ENCODE measurements around the gene SLC7A8. TPM values are rescaled to one million over a fixed set of nuclear protein-coding genes. Genes with fewer than 3 reads are reported as not detected.
"Not testable (repeated sequence)": the region's sequence is repeated elsewhere in the genome, so short reads cannot be mapped to it uniquely, and the experiment has no call there.

Gene SLC7A8
- total RNA-seq, 4 donors from 2014 or later: 45.2 to 67.7 (median 53.2) TPM

- Histone ChIP-seq H3K27me3 (peaks cover 34% of the 10 kb centered on the region), H3K4me1 (peaks cover 3% of the 10 kb centered on the region), H3K4me3 (no peak overlapping the region), H3K36me3 (no peaks in the 10 kb centered on the region), H3K9me3 (no peaks in the 10 kb centered on the region), H3K27ac (no peak overlapping the region)
- 73% methylated on average over 8 of the region's 10 CpGs for WGBS
- no peak for DNase-seq (ENCODE audit: low spot score in 2 of 2)
- TF ChIP-seq EP300 (IDR thresholded peaks at IDR 0.05): no peak
- TF ChIP-seq CTCF (IDR thresholded peaks at IDR 0.05): no peak
- TF ChIP-seq POLR2AphosphoS5 (IDR thresholded peaks at IDR 0.05): no peak
- TF ChIP-seq POLR2A (IDR thresholded peaks at IDR 0.05): no peak
Observed at GRCh38 chr14:23113431-23114119, 69.9 kb downstream of the SLC7A8 start.

- H3K4me1 ChIP-seq: peaks cover 3% of the 10 kb centered on the region
- H3K9me3 ChIP-seq: no peaks in the 10 kb centered on the region
- H3K4me3 ChIP-seq: no peak overlapping the region
- no peak overlapping the region for H3K27ac ChIP-seq
- TF ChIP-seq POLR2A (IDR thresholded peaks at IDR 0.05) (no peak), EP300 (IDR thresholded peaks at IDR 0.05) (no peak), POLR2AphosphoS5 (IDR thresholded peaks at IDR 0.05) (no peak), CTCF (IDR thresholded peaks at IDR 0.05) (no peak)
- peak in 1 of 2 donors; percentile 76 for DNase-seq (ENCODE audit: low spot score in 2 of 2)
- H3K27me3 ChIP-seq: peaks cover 34% of the 10 kb centered on the region
- no peaks in the 10 kb centered on the region for H3K36me3 ChIP-seq
- WGBS: 64% methylated on average over 12 of the region's 12 CpGs
Observed at GRCh38 chr14:23112359-23113178, 70.9 kb downstream of the SLC7A8 start.

- H3K36me3 ChIP-seq: no peaks in the 10 kb centered on the region
- no peaks in the 10 kb centered on the region for H3K9me3 ChIP-seq
- H3K27me3 ChIP-seq: peaks cover 34% of the 10 kb centered on the region
- no peak overlapping the region for H3K4me3 ChIP-seq
- no peak overlapping the region for H3K27ac ChIP-seq
- WGBS: 64% methylated on average over 5 of the region's 5 CpGs
- DNase-seq (ENCODE audit: low spot score in 2 of 2): no peak
- no peak for TF ChIP-seq CTCF (IDR thresholded peaks at IDR 0.05)
- TF ChIP-seq POLR2A (IDR thresholded peaks at IDR 0.05): no peak
- TF ChIP-seq EP300 (IDR thresholded peaks at IDR 0.05): no peak
- no peak for TF ChIP-seq POLR2AphosphoS5 (IDR thresholded peaks at IDR 0.05)
- peaks cover 3% of the 10 kb centered on the region for H3K4me1 ChIP-seq
Observed at GRCh38 chr14:23110579-23111365, 72.7 kb downstream of the SLC7A8 start.

GRCh38 chr14:23109769-23110168, 73.7 kb downstream of the SLC7A8 start:
- H3K27me3 ChIP-seq: peaks cover 34% of the 10 kb centered on the region
- H3K4me3 ChIP-seq: no peak overlapping the region
- H3K27ac ChIP-seq: no peak overlapping the region
- no peak for DNase-seq (ENCODE audit: low spot score in 2 of 2)
- TF ChIP-seq POLR2AphosphoS5 (IDR thresholded peaks at IDR 0.05): no peak
- no peak for TF ChIP-seq POLR2A (IDR thresholded peaks at IDR 0.05)
- TF ChIP-seq CTCF (IDR thresholded peaks at IDR 0.05): no peak
- no peak for TF ChIP-seq EP300 (IDR thresholded peaks at IDR 0.05)
- WGBS: 91% methylated on average over 1 of the region's 1 CpG
- peaks cover 3% of the 10 kb centered on the region for H3K4me1 ChIP-seq
- no peaks in the 10 kb centered on the region for H3K36me3 ChIP-seq
- no peaks in the 10 kb centered on the region for H3K9me3 ChIP-seq

- not testable (repeated sequence) for H3K4me3 ChIP-seq, H3K9me3 ChIP-seq, H3K27ac ChIP-seq, H3K36me3 ChIP-seq, H3K4me1 ChIP-seq
- DNase-seq (ENCODE audit: low spot score in 2 of 2): peak in 1 of 2 donors; percentile 37
- peaks cover 31% of the 10 kb centered on the region for H3K27me3 ChIP-seq
- WGBS: 85% methylated on average over 24 of the region's 24 CpGs
Observed at GRCh38 chr14:23108169-23108568, 75.3 kb downstream of the SLC7A8 start.

- not testable (repeated sequence) for H3K9me3 ChIP-seq; H3K27ac ChIP-seq; H3K4me3 ChIP-seq; H3K36me3 ChIP-seq; DNase-seq (ENCODE audit: low spot score in 2 of 2); H3K4me1 ChIP-seq
- peaks cover 26% of the 10 kb centered on the region for H3K27me3 ChIP-seq
- 85% methylated on average over 5 of the region's 5 CpGs for WGBS
Observed at GRCh38 chr14:23107620-23108019, 75.8 kb downstream of the SLC7A8 start.

All from suprapubic skin (tissue), 4 donors.